NB4 (cell line): ENCODE measurements around the gene SIX2.

Source experiments
- CTCF ChIP-seq: IDR thresholded peaks from one replicate; pipeline ENCODE4 v1.5.1; 2012; ENCODE audit warnings: low read depth, low read length
- MAX ChIP-seq: IDR thresholded peaks from 2 replicates; pipeline ENCODE4 v1.6.1; 2011; ENCODE audit warnings: low read depth, low read length
- POLR2A ChIP-seq: IDR thresholded peaks from 2 replicates; pipeline ENCODE4 v1.6.1; 2011; ENCODE audit warnings: mild to moderate bottlenecking; ENCODE audit not compliant: insufficient read length; ENCODE audit errors: extremely low read depth

GRCh38 chr2:44962176-44962695 lies 47.0 kb downstream of the SIX2 start:
- TF ChIP-seq CTCF: no peak
- TF ChIP-seq MAX: no peak
- TF ChIP-seq POLR2A: no peak
